ENCODE results near the gene UBE2S.

The UBE2S gene

GRCh38 chr19:55382013-55382412 lies 25.6 kb downstream of the UBE2S start:
- no peak for DNase-seq

- DNase-seq, result no peak
These were observed 28.4 kb downstream of the UBE2S start for GRCh38 chr19:55379174-55379573.

- no peak for DNase-seq
These were observed 30.0 kb downstream of the UBE2S start for GRCh38 chr19:55377356-55378131.

GRCh38 chr19:55376241-55376933 lies 31.2 kb downstream of the UBE2S start, which contains the start of gene TMEM190:
TMEM190 (plus strand) TSS chr19:55376826; CDS start chr19:55376854, 28 bp downstream.
- DNase-seq, result no peak

- no peak for DNase-seq
These were observed 33.4 kb downstream of the UBE2S start for GRCh38 chr19:55373993-55374757.

GRCh38 chr19:55373306-55373992 lies 34.1 kb downstream of the UBE2S start:
- no peak for DNase-seq

- no peak for DNase-seq
These were observed 35.1 kb downstream of the UBE2S start for GRCh38 chr19:55372316-55373081.

GRCh38 chr19:55370305-55370988 lies 37.1 kb downstream of the UBE2S start, which contains the start of gene IL11:
IL11 (minus strand) TSS chr19:55370463; CDS start chr19:55370310, 153 bp downstream.
- no peak for DNase-seq

- no peak for DNase-seq
These were observed 37.8 kb downstream of the UBE2S start for GRCh38 chr19:55369653-55370304.

- no peak for DNase-seq
These were observed 38.7 kb downstream of the UBE2S start for GRCh38 chr19:55368701-55369563.

- no peak for DNase-seq
These were observed 39.5 kb downstream of the UBE2S start for GRCh38 chr19:55368106-55368505.

- no peak for DNase-seq
These were observed 40.8 kb downstream of the UBE2S start for GRCh38 chr19:55366790-55367189.

GRCh38 chr19:55365964-55366363 lies 41.6 kb downstream of the UBE2S start:
- no peak for DNase-seq

GRCh38 chr19:55365245-55365644 lies 42.3 kb downstream of the UBE2S start:
- DNase-seq, result no peak

- DNase-seq, result no peak
These were observed 44.4 kb downstream of the UBE2S start, which contains the start of gene GARIN5B for GRCh38 chr19:55362990-55363716. GARIN5B (minus strand) TSS chr19:55363260; CDS start chr19:55363066, 194 bp downstream.

- no peak for DNase-seq
These were observed 45.2 kb downstream of the UBE2S start for GRCh38 chr19:55362174-55362989.

- DNase-seq, result no peak
These were observed 46.7 kb downstream of the UBE2S start for GRCh38 chr19:55360902-55361301.
